Stimulated activated CD8-positive, alpha-beta memory T cell treated with anti-CD3 and anti-CD28 coated beads, Interleukin-15, amount 100 ng/mL, for 48 hours (primary cell): ENCODE measurements around the gene ZHX3.
"Not testable (repeated sequence)": the region's sequence is repeated elsewhere in the genome, so short reads cannot be mapped to it uniquely, and the experiment has no call there.

Experiments
- DNase-seq, 2 donors: peaks; one replicate each; pipeline ENCODE4 v3.0.0-alpha.2; 2020; ENCODE audit warnings: low read depth in 2 of 2

The ZHX3 gene

DNA sequence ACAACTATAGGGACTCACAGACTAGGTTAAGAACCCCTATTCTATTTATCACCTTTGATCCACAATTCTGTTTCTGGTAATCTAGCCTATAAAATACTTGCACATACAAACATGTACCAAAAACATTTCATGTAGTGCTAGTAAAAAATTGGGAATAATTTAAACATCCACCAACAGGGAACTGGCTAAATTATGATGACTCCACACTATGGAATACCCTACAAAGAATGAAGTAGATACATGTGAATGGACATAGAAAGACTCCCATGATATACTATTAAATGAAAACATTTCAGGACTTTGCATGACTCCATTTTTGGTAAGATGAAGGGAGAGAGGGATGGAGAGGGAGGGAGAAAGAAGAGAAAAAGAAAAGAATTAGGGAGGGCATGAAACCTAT lies 58.2 kb downstream of the ZHX3 start:
- DNase-seq = no peak

GRCh38 chr20:41258474-41258873 lies 59.1 kb downstream of the ZHX3 start:
- DNase-seq = no peak

- DNase-seq = no peak
Observed at GRCh38 chr20:41256516-41256915, 61.0 kb downstream of the ZHX3 start.

DNA sequence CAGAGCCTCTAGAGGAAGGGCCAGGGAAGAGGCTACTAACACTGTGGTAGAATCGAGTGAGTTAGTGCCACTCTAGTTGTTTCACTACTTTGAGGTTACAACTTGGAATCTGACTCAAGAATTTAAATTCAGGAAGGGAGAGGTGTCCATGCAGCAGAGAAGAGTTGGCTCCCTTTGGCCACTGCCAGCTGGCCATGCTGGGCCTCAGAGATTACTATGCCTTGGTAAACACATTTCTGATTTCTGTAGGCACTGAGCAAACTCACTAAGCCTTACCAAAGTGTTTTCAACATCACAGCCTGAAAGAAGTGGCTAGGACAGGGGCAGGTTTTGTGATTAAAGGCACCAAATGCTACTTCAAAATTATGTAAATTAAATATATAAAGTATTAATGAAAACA lies 61.9 kb downstream of the ZHX3 start:
- no peak for DNase-seq

DNA sequence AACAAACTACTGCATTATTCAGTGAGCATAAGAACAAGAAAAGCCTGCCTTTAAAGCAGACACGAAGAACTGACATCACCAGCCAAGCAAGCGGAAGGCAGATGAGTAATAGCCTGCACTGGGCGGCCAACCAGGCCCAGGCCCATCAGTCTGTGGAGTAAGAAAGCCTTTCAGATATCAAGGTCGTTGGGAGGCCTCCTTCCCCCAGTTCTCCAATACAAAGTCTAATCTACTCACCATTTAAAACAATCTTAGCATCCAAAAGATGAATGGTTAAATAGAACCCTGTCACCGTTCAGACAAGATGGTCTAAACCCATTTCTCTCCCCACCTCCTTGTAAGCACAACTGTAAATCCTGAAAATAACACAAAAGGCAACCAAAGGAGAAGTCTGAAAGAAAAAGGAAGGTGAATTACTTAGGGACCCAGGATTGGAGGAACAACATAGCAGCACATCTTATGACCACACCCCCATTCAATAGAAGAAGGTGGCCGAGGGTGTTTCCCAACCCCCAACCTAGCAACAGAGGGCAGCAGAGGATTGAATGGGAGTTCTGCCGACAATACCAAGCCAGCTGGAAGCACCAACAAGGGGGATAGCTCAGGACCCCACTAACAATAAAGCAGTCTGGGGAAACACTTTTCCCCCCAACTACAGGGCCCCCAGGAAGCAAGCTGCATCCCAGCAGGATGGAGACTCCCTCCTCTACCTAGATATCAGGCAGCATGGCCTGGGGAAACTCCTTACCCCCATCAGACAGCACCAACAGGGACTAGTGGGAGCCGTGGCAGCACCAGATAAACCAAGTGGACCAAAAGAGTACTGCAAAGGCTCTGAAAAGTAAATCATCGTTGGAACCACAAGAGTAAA lies 67.9 kb downstream of the ZHX3 start:
- DNase-seq = no peak

DNA sequence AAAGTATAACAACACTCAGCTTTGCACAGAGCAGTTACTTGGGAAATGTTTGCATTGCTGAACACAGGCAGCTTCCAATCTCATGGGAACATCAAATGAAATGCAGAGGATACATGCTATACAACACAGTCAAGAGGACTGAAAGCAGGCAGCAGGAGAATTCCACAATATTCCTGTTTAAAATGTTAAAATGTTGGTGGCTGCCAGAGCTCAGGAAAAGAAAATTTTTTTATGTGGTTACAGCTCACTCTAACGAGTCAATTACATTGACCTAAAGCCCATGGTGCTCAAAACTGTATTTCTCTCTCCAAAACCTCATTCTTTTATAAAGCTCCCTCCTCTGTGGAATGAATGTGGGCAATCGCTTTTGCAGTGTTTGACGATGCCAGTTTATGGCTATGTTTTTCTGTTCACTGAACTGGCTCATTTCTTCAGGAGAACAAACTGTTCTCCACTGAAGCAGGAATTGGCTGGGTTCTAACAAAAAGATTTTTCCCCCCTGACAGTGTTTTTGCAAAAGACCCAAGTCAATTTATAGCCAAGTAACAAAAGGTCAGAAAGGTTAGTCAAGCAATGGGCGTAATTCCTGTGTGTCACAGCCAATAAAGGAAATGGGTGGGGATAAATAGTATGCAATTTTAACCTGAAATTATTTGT lies 69.0 kb downstream of the ZHX3 start:
- DNase-seq = no peak

DNA sequence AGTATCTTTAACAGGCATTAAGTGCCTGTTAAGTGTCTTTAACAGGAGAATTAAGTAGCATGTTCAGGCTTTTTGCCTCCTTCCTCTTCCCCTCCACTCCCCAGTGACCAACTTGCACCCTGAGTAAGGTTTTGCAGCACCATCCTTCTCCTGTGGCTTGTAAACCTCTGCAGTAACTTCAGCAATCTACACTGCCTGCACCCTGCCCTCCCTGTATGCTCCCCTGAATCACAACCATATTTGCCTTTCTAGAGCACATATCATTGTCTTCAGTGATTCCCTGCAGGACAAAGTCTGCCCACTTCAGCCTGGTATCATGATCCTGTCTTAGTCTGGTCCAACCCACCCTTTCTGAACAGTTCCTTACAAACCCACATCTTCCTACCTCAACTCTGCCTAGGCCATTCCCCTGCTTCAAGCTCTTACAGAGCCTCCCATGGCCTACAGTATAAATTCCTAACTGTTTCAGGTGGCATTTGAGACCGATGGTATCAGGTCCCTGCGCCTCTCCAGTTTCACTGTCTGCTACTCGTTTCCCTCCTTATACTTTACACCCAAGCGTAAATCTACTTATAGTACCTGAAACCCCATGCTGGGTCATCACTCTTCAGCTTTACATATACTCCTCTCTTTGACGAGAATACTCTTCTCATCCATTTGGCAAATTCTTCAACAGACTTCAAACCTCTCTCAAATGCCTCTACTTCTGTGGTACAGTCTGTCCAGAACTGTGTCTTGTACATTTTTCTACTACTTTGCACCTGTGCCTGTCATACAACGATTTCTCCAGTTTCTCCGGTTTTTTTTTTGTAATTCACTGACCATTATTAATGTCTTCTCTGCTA lies 69.8 kb downstream of the ZHX3 start:
- DNase-seq = no peak

GRCh38 chr20:41245086-41245707 lies 72.3 kb downstream of the ZHX3 start:
- no peak for DNase-seq

GRCh38 chr20:41242807-41243206 lies 74.7 kb downstream of the ZHX3 start:
- no peak for DNase-seq

- DNase-seq = no peak
Observed at GRCh38 chr20:41242352-41242751, 75.2 kb downstream of the ZHX3 start.

GRCh38 chr20:41237233-41237632 lies 80.3 kb downstream of the ZHX3 start:
- DNase-seq = not testable (repeated sequence)

GRCh38 chr20:41236818-41237217 lies 80.7 kb downstream of the ZHX3 start:
- DNase-seq = not testable (repeated sequence)

DNA sequence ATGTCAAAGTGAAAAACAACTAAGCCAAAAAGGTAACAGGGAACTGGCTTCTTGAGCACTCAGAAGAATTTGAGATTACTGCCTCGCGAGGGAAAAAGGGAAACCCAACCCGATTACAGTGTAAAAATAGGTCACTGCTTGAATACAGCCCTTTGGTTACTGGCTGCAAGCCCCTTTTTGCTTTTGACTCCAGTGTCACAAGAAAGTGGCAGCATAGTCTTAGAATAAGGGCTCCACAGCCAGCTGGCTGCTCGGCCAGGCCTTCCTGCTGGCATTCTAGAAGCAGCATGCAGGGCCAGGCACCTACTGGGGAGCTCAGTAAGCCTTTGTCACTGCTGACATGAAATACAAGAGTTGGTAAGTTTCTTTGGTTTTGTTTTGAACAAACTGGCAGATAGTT lies 83.0 kb downstream of the ZHX3 start:
- DNase-seq = no peak

DNA sequence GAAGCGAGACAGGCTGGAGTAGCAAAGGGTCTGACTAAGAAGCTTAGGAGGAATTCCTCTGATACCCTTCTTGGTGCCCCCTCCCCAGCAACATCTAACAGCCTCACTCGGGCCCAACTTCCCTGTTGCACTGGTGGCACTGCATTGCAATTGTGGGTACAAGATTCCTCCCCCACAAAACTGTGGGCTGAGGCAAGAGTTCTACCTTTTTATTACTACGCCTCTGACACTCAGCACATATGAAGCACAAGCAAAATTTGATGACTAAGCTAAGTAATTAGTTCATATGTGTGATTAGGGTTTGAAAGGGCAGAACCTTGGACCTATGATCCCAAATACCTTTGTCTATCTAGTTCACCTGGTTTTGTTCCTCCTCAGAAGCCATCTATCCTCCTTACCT lies 83.5 kb downstream of the ZHX3 start:
- DNase-seq = no peak

DNA sequence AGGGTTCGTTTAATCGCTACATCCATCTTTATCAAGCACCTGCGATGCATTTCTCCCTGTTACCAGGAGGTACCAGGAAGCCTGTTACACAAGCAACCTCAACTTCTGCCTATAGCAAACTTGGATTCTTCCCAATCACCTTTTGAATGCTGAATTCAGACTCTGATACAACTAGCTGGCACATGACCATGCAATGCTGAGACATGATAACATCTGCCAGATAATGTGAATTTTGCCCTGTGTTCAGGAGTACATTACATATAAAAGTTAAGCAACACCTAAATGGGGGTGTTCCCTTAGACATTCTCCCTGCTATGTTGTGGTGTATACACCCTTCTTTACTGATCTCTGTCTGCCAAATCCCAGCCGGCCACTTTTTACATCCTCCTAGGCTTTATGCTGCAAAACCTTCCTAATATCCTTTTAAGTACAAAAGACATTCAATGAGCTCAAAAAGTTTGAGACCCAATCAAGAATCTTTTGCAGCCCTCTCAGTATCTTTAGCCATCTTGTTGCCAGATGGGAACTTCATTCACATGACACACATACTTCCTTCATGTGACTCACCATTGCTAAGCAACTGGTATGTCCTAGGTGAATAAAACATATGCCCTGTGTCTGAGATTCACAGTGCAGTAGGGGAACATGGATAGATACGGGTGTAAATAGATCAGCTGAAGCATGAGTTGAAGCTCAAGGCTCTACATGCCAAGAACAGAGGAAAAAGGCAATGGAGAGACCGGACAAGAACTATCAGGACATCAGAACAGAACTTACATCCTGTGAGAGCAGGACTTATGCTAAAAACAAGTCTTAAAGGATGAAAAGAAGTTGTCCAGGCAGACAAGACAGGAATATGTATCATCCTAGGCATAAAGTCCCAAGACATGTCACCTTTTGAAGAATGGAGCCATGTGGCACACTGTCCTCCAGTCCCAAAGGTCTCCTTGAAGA lies 84.3 kb downstream of the ZHX3 start:
- no peak for DNase-seq

- no peak for DNase-seq
Observed at GRCh38 chr20:41231136-41231535, 86.4 kb downstream of the ZHX3 start.

GRCh38 chr20:41230136-41230535 lies 87.4 kb downstream of the ZHX3 start:
- no peak for DNase-seq

DNA sequence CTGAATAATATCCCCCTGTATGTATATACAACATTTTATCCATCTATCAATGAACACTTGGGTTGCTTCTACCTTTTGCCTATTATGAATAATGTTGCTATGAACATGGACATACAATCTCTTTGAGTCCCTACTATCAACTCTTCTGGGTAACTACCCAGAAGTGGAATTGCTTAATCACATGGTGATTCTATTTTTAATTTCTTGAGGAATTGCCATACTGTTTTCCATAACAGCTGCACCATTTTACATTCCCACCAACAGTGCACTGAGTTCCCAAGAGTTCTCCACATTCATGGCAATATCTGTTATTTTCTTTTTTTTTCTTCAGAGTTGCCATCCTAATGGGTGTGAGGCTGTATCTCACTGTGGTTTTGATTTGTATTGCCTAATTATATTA lies 88.3 kb downstream of the ZHX3 start:
- DNase-seq = no peak

DNA sequence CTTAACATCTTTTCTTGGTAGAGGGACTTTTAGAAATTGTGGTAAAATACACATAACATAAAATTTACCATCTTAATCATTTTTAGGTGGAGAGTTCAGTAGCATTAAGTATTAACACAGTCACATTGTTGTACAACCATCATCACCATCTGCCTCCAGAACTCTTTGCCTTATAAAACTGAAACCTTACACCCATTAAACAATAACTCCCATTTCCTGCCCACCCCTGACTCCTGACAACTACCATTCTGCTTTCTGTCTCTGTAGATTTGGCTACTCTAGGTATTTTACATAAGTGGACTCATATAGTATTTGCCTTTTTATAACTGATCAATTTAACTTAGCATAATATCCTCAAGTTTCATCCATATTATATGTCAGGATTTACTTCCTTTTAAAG lies 88.7 kb downstream of the ZHX3 start:
- DNase-seq = no peak

DNA sequence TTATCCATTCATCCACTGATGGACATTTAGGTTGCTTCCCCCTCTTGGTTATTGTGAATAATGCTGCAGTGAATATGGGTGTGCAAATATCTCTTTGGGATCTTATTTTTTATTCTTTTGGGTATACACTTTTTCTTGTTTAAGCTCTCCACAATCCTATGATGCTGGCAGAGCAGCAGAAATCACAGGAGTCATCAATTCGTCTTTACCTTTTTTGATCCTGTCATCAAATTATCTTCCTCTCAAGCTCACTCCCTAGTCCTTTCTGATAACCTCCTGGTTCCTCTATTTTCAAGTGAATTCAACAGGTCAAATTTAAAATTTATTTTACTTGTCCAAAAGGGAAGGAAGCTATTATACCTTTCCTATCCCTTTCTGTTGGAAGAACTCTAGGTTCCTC lies 91.1 kb downstream of the ZHX3 start:
- no peak for DNase-seq

DNA sequence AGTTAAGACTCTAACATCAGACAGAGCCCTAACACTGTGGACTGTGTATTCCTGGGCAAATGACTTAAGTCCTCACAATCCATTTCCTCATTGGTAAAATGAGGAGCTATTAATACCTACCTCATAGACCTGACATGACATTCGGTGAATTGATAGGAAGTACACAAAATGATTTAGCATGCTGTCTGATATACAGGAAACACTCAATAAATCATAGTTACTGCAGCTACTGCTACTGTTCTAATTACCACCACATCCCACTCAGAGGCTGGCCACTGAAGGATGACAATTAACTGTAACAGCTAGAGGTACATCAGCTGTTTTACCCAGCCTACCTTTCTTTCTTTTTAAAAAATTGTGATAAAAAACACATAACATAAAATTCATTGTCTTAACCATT lies 92.4 kb downstream of the ZHX3 start:
- DNase-seq = no peak
